Upper lobe of left lung (tissue), 6 donors: ENCODE results near the gene ZNF385B. TPM values are rescaled to one million over a fixed set of nuclear protein-coding genes. Genes with fewer than 3 reads are reported as not detected.

Source experiments
- ATAC-seq, 2 donors: fragments of 200-7000 bp; cut with Tn5 transposase; one replicate each; pipeline ENCODE4 v1.9.1; 2022; ENCODE audit warnings: mild to moderate bottlenecking in 2 of 2, moderate library complexity in 2 of 2; ENCODE audit not compliant: low FRiP score in 2 of 2
- DNase-seq, 2 donors: peaks; one replicate each; pipeline ENCODE4 v3.0.0-alpha.2; 2019 to 2020
- H3K27ac ChIP-seq, 4 donors: fragments of 200-600 bp; sonication (generic); one replicate each; pipeline ENCODE4 v1.5.1; 2016 to 2019
- H3K27me3 ChIP-seq, 4 donors: fragments of 200-600 bp; sonication (generic); one replicate each; pipeline ENCODE4 v1.5.1; 2017 to 2019
- H3K36me3 ChIP-seq, 4 donors: fragments of 200-600 bp; sonication (generic); one replicate each; pipeline ENCODE4 v1.5.1; 2016 to 2019
- H3K4me1 ChIP-seq, 4 donors: fragments of 200-600 bp; sonication (generic); one replicate each; pipeline ENCODE4 v1.5.1; 2018 to 2019
- H3K4me3 ChIP-seq, 4 donors: fragments of 200-600 bp; sonication (generic); one replicate each; pipeline ENCODE4 v1.5.1; 2017 to 2019; ENCODE audit warnings: mild to moderate bottlenecking in 2 of 4, moderate library complexity in 1 of 4
- H3K9me3 ChIP-seq, 4 donors: fragments of 200-600 bp; sonication (generic); one replicate each; pipeline ENCODE4 v1.5.1; 2018 to 2019
- CTCF ChIP-seq, 6 experiments: fragments of 450-650 bp in 4 of 6; fragments of 200-600 bp in 2 of 6; sonication (generic) in 2 of 6; IDR thresholded peaks; one replicate each; pipeline ENCODE4 v1.5.1; 2016 to 2019; ENCODE audit warnings: antibody characterized with exemption in 6 of 6
- EP300 ChIP-seq, 4 donors: sonication (generic); formaldehyde crosslinking; IDR thresholded peaks; one replicate each; pipeline ENCODE4 v1.5.1; 2017; ENCODE audit warnings: antibody characterized with exemption in 4 of 4, control low read depth in 2 of 4
- POLR2A ChIP-seq, 4 donors: fragments of 450-650 bp; IDR thresholded peaks; one replicate each; pipeline ENCODE4 v1.5.1; 2016 to 2017; ENCODE audit warnings: antibody characterized with exemption in 4 of 4, mild to moderate bottlenecking in 2 of 4
- POLR2AphosphoS5 ChIP-seq, 2 donors: sonication (generic); formaldehyde crosslinking; IDR thresholded peaks; one replicate each; pipeline ENCODE4 v1.5.1; 2017; ENCODE audit warnings: antibody characterized with exemption in 2 of 2
- WGBS, 2 donors: methylation state at CpG; one replicate each; pipeline ENCODE4 v1.1.5; 2017 to 2018; 5-methylcytosine and 5-hydroxymethylcytosine counted together
- total RNA-seq, 6 donors: library from RNA; depleted of rRNA in 4 of 6; stranded (reverse); fragments of >200 nt in 4 of 6; gene quantifications; one replicate each; pipeline versions ENCODE4 v1.1.0 to v1.2.1, GENCODE V29; 2016 to 2021
- donor health status: DM: no; HTN: no; CAD: no; lungs with moderate emphysema.
- donor health status: DM: no; HTN: yes; CAD: no; lungs with severe emphysema.

Gene ZNF385B
- total RNA-seq, 6 donors from 2014 or later: 22.1 to 93.5 (median 40.2) TPM

GRCh38 chr2:179677746-179678505 is 183.5 kb downstream of the ZNF385B start:
- ATAC-seq: no peak
- no peak for DNase-seq
- TF ChIP-seq CTCF (IDR thresholded peaks at IDR 0.05) (no peak), POLR2AphosphoS5 (IDR thresholded peaks at IDR 0.05) (no peak), EP300 (IDR thresholded peaks at IDR 0.05) (no peak), POLR2A (IDR thresholded peaks at IDR 0.05) (no peak)
- H3K27ac ChIP-seq: no peak overlapping the region
- no peak overlapping the region for H3K4me3 ChIP-seq
- no peaks in the 10 kb centered on the region for H3K27me3 ChIP-seq
- H3K9me3 ChIP-seq: no peaks in the 10 kb centered on the region
- peaks cover 0 to 5% (median 0%) of the 10 kb centered on the region in 4 donors for H3K4me1 ChIP-seq
- no peaks in the 10 kb centered on the region for H3K36me3 ChIP-seq
- 56 to 68% methylated on average over 2 of the region's 2 CpGs for WGBS, 2 donors

GRCh38 chr2:179677077-179677688 is 184.2 kb downstream of the ZNF385B start:
- no peaks in the 10 kb centered on the region for H3K36me3 ChIP-seq
- H3K27me3 ChIP-seq: no peaks in the 10 kb centered on the region
- ATAC-seq (no peak), DNase-seq (no peak)
- no peak overlapping the region for H3K4me3 ChIP-seq
- TF ChIP-seq EP300 (IDR thresholded peaks at IDR 0.05) (no peak), CTCF (IDR thresholded peaks at IDR 0.05) (no peak), POLR2A (IDR thresholded peaks at IDR 0.05) (no peak), POLR2AphosphoS5 (IDR thresholded peaks at IDR 0.05) (no peak)
- peaks cover 0 to 5% (median 0%) of the 10 kb centered on the region in 4 donors for H3K4me1 ChIP-seq
- WGBS, 2 donors: 24 to 27% methylated on average over 3 of the region's 3 CpGs
- no peaks in the 10 kb centered on the region for H3K9me3 ChIP-seq
- no peak overlapping the region for H3K27ac ChIP-seq

GRCh38 chr2:179675435-179675834 is 186.0 kb downstream of the ZNF385B start:
- no peaks in the 10 kb centered on the region for H3K36me3 ChIP-seq
- H3K4me3 ChIP-seq: no peak overlapping the region
- H3K27me3 ChIP-seq: no peaks in the 10 kb centered on the region
- no peaks in the 10 kb centered on the region for H3K9me3 ChIP-seq
- 73 to 79% methylated on average over 3 of the region's 3 CpGs for WGBS, 2 donors
- H3K4me1 ChIP-seq: peaks cover 0 to 5% (median 0%) of the 10 kb centered on the region in 4 donors
- no peak overlapping the region for H3K27ac ChIP-seq
- TF ChIP-seq EP300 (IDR thresholded peaks at IDR 0.05): peak in 1 of 4 donors; percentile 65
- TF ChIP-seq POLR2AphosphoS5 (IDR thresholded peaks at IDR 0.05): no peak
- no peak for TF ChIP-seq CTCF (IDR thresholded peaks at IDR 0.05)
- TF ChIP-seq POLR2A (IDR thresholded peaks at IDR 0.05): no peak
- ATAC-seq (peak in 1 of 2 donors; percentile 78), DNase-seq (peak in 1 of 2 donors; percentile 71)

GRCh38 chr2:179671043-179671981 is 190.1 kb downstream of the ZNF385B start:
- H3K4me1 ChIP-seq: no peaks in the 10 kb centered on the region
- no peak overlapping the region for H3K4me3 ChIP-seq
- no peak for TF ChIP-seq EP300 (IDR thresholded peaks at IDR 0.05)
- TF ChIP-seq POLR2A (IDR thresholded peaks at IDR 0.05): no peak
- no peak for TF ChIP-seq POLR2AphosphoS5 (IDR thresholded peaks at IDR 0.05)
- no peak for TF ChIP-seq CTCF (IDR thresholded peaks at IDR 0.05)
- no peaks in the 10 kb centered on the region for H3K27me3 ChIP-seq
- peak in 1 of 2 donors; percentile 52 for ATAC-seq
- no peaks in the 10 kb centered on the region for H3K36me3 ChIP-seq
- no peak for DNase-seq
- WGBS, 2 donors: 74 to 89% methylated on average over 6 of the region's 6 CpGs
- H3K27ac ChIP-seq: no peak overlapping the region
- H3K9me3 ChIP-seq: no peaks in the 10 kb centered on the region
